ENCODE measurements around the gene NFS1. TPM values are rescaled to one million over a fixed set of nuclear protein-coding genes. Genes with fewer than 3 reads are reported as not detected.

Gene NFS1
- total and polyA plus RNA-seq, 4 donors = 30.1 to 55.2 (median 46.1) TPM

DNA sequence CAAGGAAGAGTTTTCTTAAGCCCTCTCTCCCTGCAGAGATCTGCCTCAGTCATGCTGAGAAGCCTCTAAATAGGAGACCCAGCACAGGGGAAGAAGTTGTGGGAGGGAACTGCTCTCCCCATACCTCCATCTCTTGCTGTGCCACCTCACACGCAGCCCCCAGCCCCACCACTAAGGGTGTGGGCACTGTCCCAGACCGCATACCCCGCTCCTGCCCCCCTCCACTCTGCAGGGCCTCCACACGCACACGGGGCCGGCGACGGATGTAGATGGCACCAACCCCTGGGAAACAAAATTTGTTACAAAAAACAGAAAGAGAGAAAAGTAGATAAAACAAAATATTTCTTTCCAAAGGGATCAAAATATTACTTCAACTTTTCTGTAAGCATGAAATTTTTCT is 24.2 kb downstream of the NFS1 start:
- H3K36me3 ChIP-seq (ENCODE audit: control insufficient read depth in 4 of 4, insufficient read depth in 3 of 4, low read depth in 1 of 4, low read length in 3 of 4) = peaks cover 7 to 44% (median 29%) of the 10 kb centered on the region in 4 donors
- 96% methylated on average over 8 of the region's 8 CpGs for WGBS

DNA sequence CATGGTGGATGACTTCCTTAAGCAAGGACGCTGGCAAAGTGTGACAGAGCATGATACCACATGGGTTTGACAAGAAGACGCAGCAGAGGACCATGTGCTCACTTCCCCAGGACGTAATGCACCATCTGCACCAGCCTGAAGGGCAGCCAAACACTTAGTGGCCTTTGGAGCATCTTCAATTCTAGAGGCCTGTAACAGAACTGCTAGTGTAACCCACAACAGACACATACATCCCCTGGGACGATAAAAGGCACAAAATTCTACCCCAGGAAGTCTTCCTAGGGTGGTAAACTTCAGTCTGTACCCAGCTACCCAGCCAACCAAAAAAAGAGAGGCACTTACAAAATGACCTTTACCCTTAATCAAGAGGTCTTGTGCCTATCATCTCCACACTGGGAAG is 25.3 kb downstream of the NFS1 start:
- DNase-seq (ENCODE audit: low spot score) = no peak
- Histone ChIP-seq H3K9ac (ENCODE audit: low read depth in 1 of 2, low read length in 2 of 2) (no peak overlapping the region), H3K27me3 (ENCODE audit: control insufficient read depth in 4 of 4, insufficient read depth in 4 of 4, low read length in 3 of 4) (no peaks in the 10 kb centered on the region), H3K36me3 (ENCODE audit: control insufficient read depth in 4 of 4, insufficient read depth in 3 of 4, low read depth in 1 of 4, low read length in 3 of 4) (peaks cover 7 to 54% (median 36%) of the 10 kb centered on the region in 4 donors), H3K4me1 (ENCODE audit: control insufficient read depth in 4 of 4, insufficient read depth in 4 of 4, low read length in 3 of 4) (no peaks in the 10 kb centered on the region), H3K4me3 (ENCODE audit: low read depth in 1 of 3, low read length in 3 of 3) (no peak overlapping the region), H3K27ac (ENCODE audit: low read depth in 1 of 2, low read length in 2 of 2) (no peak overlapping the region), H3K9me3 (ENCODE audit: control insufficient read depth in 4 of 4, low read length in 3 of 4) (no peaks in the 10 kb centered on the region)
- WGBS = 91% methylated on average over 4 of the region's 4 CpGs
- no peak for TF ChIP-seq HNF4A (conservative IDR thresholded peaks at IDR 0.05)

More for the DNA sequence above, 24.2 kb downstream of the NFS1 start:
- H3K4me3 ChIP-seq (ENCODE audit: low read depth in 1 of 3, low read length in 3 of 3) = no peak overlapping the region
- TF ChIP-seq YY1 (IDR thresholded peaks at IDR 0.05) (no peak), FOXA2 (IDR thresholded peaks at IDR 0.05) (no peak), NR2F2 (IDR thresholded peaks at IDR 0.05) (no peak), JUND (IDR thresholded peaks at IDR 0.05) (no peak), RAD21 (IDR thresholded peaks at IDR 0.05) (no peak), HNF4A (conservative IDR thresholded peaks at IDR 0.05) (no peak), FOXA1 (IDR thresholded peaks at IDR 0.05) (no peak), TAF1 (conservative IDR thresholded peaks at IDR 0.05) (no peak), HNF4G (IDR thresholded peaks at IDR 0.05) (no peak), GABPA (IDR thresholded peaks at IDR 0.05 in 1 of 2, conservative IDR thresholded peaks at IDR 0.05 in 1 of 2) (no peak), SP1 (IDR thresholded peaks at IDR 0.05) (no peak), RXRA (IDR thresholded peaks at IDR 0.05) (no peak)
- TF ChIP-seq, protein P1, sequence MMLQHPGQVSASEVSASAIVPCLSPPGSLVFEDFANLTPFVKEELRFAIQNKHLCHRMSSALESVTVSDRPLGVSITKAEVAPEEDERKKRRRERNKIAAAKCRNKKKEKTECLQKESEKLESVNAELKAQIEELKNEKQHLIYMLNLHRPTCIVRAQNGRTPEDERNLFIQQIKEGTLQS (IDR thresholded peaks at IDR 0.05) = no peak
- TF ChIP-seq, protein P2, sequence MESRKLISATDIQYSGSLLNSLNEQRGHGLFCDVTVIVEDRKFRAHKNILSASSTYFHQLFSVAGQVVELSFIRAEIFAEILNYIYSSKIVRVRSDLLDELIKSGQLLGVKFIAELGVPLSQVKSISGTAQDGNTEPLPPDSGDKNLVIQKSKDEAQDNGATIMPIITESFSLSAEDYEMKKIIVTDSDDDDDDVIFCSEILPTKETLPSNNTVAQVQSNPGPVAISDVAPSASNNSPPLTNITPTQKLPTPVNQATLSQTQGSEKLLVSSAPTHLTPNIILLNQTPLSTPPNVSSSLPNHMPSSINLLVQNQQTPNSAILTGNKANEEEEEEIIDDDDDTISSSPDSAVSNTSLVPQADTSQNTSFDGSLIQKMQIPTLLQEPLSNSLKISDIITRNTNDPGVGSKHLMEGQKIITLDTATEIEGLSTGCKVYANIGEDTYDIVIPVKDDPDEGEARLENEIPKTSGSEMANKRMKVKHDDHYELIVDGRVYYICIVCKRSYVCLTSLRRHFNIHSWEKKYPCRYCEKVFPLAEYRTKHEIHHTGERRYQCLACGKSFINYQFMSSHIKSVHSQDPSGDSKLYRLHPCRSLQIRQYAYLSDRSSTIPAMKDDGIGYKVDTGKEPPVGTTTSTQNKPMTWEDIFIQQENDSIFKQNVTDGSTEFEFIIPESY (IDR thresholded peaks at IDR 0.05) = no peak
- TF ChIP-seq, protein P3, sequence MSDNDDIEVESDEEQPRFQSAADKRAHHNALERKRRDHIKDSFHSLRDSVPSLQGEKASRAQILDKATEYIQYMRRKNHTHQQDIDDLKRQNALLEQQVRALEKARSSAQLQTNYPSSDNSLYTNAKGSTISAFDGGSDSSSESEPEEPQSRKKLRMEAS (IDR thresholded peaks at IDR 0.05) = no peak
- no peak overlapping the region for H3K27ac ChIP-seq (ENCODE audit: low read depth in 1 of 2, low read length in 2 of 2)
- DNase-seq (ENCODE audit: low spot score) = no peak
- H3K9ac ChIP-seq (ENCODE audit: low read depth in 1 of 2, low read length in 2 of 2) = no peak overlapping the region
- no peaks in the 10 kb centered on the region for H3K4me1 ChIP-seq (ENCODE audit: control insufficient read depth in 4 of 4, insufficient read depth in 4 of 4, low read length in 3 of 4)
- H3K9me3 ChIP-seq (ENCODE audit: control insufficient read depth in 4 of 4, low read length in 3 of 4) = no peaks in the 10 kb centered on the region
- H3K27me3 ChIP-seq (ENCODE audit: control insufficient read depth in 4 of 4, insufficient read depth in 4 of 4, low read length in 3 of 4) = no peaks in the 10 kb centered on the region

DNA sequence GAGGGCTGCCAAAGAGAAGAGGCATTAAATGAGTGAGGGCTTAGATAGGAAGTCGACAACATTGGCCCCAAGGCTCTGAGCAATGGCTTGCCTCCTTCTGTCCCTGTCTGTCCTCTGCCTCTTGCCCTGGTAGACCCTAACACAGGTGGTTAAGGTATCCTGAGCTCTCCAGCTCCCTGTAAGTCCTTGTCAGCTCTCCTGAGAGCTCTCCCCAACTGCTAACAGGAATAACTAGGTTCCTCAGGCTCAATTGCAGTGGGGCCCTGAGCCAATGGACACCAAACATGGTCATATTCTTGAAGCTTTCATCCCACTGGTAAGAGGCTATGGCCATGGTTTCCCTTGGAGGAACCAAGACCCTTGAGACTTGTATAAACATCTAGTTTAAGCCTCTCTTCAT is 29.5 kb downstream of the NFS1 start:
- no peak overlapping the region for H3K27ac ChIP-seq (ENCODE audit: low read depth in 1 of 2, low read length in 2 of 2)
- TF ChIP-seq RAD21 (IDR thresholded peaks at IDR 0.05) (no peak), SP1 (IDR thresholded peaks at IDR 0.05) (no peak), HNF4G (IDR thresholded peaks at IDR 0.05) (no peak), GABPA (IDR thresholded peaks at IDR 0.05 in 1 of 2, conservative IDR thresholded peaks at IDR 0.05 in 1 of 2) (no peak)
- TF ChIP-seq, protein P3 (IDR thresholded peaks at IDR 0.05) = no peak
- TF ChIP-seq, protein P4, sequence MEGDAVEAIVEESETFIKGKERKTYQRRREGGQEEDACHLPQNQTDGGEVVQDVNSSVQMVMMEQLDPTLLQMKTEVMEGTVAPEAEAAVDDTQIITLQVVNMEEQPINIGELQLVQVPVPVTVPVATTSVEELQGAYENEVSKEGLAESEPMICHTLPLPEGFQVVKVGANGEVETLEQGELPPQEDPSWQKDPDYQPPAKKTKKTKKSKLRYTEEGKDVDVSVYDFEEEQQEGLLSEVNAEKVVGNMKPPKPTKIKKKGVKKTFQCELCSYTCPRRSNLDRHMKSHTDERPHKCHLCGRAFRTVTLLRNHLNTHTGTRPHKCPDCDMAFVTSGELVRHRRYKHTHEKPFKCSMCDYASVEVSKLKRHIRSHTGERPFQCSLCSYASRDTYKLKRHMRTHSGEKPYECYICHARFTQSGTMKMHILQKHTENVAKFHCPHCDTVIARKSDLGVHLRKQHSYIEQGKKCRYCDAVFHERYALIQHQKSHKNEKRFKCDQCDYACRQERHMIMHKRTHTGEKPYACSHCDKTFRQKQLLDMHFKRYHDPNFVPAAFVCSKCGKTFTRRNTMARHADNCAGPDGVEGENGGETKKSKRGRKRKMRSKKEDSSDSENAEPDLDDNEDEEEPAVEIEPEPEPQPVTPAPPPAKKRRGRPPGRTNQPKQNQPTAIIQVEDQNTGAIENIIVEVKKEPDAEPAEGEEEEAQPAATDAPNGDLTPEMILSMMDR (IDR thresholded peaks at IDR 0.05; ENCODE audit: low read depth, low read length, missing input control) = no peak
- no peaks in the 10 kb centered on the region for H3K9me3 ChIP-seq (ENCODE audit: control insufficient read depth in 4 of 4, low read length in 3 of 4)
- H3K36me3 ChIP-seq (ENCODE audit: control insufficient read depth in 4 of 4, insufficient read depth in 3 of 4, low read depth in 1 of 4, low read length in 3 of 4) = peaks cover 7 to 51% (median 38%) of the 10 kb centered on the region in 4 donors
- WGBS = 98% methylated on average over 1 of the region's 1 CpG
- no peak overlapping the region for H3K9ac ChIP-seq (ENCODE audit: low read depth in 1 of 2, low read length in 2 of 2)
- no peak for DNase-seq (ENCODE audit: low spot score)
- H3K4me1 ChIP-seq (ENCODE audit: control insufficient read depth in 4 of 4, insufficient read depth in 4 of 4, low read length in 3 of 4) = no peaks in the 10 kb centered on the region
- no peaks in the 10 kb centered on the region for H3K27me3 ChIP-seq (ENCODE audit: control insufficient read depth in 4 of 4, insufficient read depth in 4 of 4, low read length in 3 of 4)
- H3K4me3 ChIP-seq (ENCODE audit: low read depth in 1 of 3, low read length in 3 of 3) = no peak overlapping the region

Data from liver (tissue), 9 donors.